Measurements from ENCODE around the gene GABARAPL1. TPM values are rescaled to one million over a fixed set of nuclear protein-coding genes. Genes with fewer than 3 reads are reported as not detected.
"Not testable (repeated sequence)": the region's sequence is repeated elsewhere in the genome, so short reads cannot be mapped to it uniquely, and the experiment has no call there.

Gene GABARAPL1
- total RNA-seq, 1 donor from 2014 or later, result 23.0 TPM

- no peaks in the 10 kb centered on the region for H3K36me3 ChIP-seq (ENCODE audit: control insufficient read depth in 3 of 3, insufficient read depth in 3 of 3, low read length in 3 of 3)
- H3K27me3 ChIP-seq (ENCODE audit: control insufficient read depth in 3 of 3, insufficient read depth in 3 of 3, low read length in 3 of 3), result peaks cover 3 to 11% (median 3%) of the 10 kb centered on the region in 3 donors
- H3K9me3 ChIP-seq (ENCODE audit: control insufficient read depth in 3 of 3, low read length in 3 of 3), result no peaks in the 10 kb centered on the region
- no peak within 1 kb of the TSS for H3K9ac ChIP-seq (ENCODE audit: low read depth in 1 of 3, low read length in 3 of 3)
- no peak within 1 kb of the TSS for H3K27ac ChIP-seq (ENCODE audit: low read depth, low read length)
- H3K4me3 ChIP-seq (ENCODE audit: low read length in 3 of 3), result no peak within 1 kb of the TSS
- H3K4me1 ChIP-seq (ENCODE audit: control insufficient read depth in 3 of 3, insufficient read depth in 3 of 3, low read length in 3 of 3), result no peaks in the 10 kb centered on the region
Observed at GRCh38 chr12:10178821-10179220, 33.9 kb upstream of the GABARAPL1 start, which contains the start of gene TMEM52B. TSS of gene TMEM52B (plus strand) at chr12:10179032. CDS start at chr12:10179575, 543 bp downstream.

GRCh38 chr12:10179776-10180181 lies 32.9 kb upstream of the GABARAPL1 start:
- Histone ChIP-seq H3K4me1 (ENCODE audit: control insufficient read depth in 3 of 3, insufficient read depth in 3 of 3, low read length in 3 of 3) (no peaks in the 10 kb centered on the region), H3K27me3 (ENCODE audit: control insufficient read depth in 3 of 3, insufficient read depth in 3 of 3, low read length in 3 of 3) (peaks cover 3 to 14% (median 3%) of the 10 kb centered on the region in 3 donors), H3K27ac (ENCODE audit: low read depth, low read length) (no peak overlapping the region), H3K4me3 (ENCODE audit: low read length in 3 of 3) (no peak overlapping the region), H3K9ac (ENCODE audit: low read depth in 1 of 3, low read length in 3 of 3) (no peak overlapping the region), H3K9me3 (ENCODE audit: control insufficient read depth in 3 of 3, low read length in 3 of 3) (no peaks in the 10 kb centered on the region), H3K36me3 (ENCODE audit: control insufficient read depth in 3 of 3, insufficient read depth in 3 of 3, low read length in 3 of 3) (no peaks in the 10 kb centered on the region)

GRCh38 chr12:10182354-10183049 lies 30.2 kb upstream of the GABARAPL1 start:
- H3K4me3 ChIP-seq (ENCODE audit: low read length in 3 of 3), result no peak overlapping the region
- H3K27me3 ChIP-seq (ENCODE audit: control insufficient read depth in 3 of 3, insufficient read depth in 3 of 3, low read length in 3 of 3), result peaks cover 3 to 14% (median 3%) of the 10 kb centered on the region in 3 donors
- H3K27ac ChIP-seq (ENCODE audit: low read depth, low read length), result no peak overlapping the region
- no peaks in the 10 kb centered on the region for H3K9me3 ChIP-seq (ENCODE audit: control insufficient read depth in 3 of 3, low read length in 3 of 3)
- H3K4me1 ChIP-seq (ENCODE audit: control insufficient read depth in 3 of 3, insufficient read depth in 3 of 3, low read length in 3 of 3), result no peaks in the 10 kb centered on the region
- H3K36me3 ChIP-seq (ENCODE audit: control insufficient read depth in 3 of 3, insufficient read depth in 3 of 3, low read length in 3 of 3), result no peaks in the 10 kb centered on the region
- H3K9ac ChIP-seq (ENCODE audit: low read depth in 1 of 3, low read length in 3 of 3), result no peak overlapping the region

- H3K9me3 ChIP-seq (ENCODE audit: control insufficient read depth in 3 of 3, low read length in 3 of 3), result no peaks in the 10 kb centered on the region
- H3K4me3 ChIP-seq (ENCODE audit: low read length in 3 of 3), result no peak overlapping the region
- H3K4me1 ChIP-seq (ENCODE audit: control insufficient read depth in 3 of 3, insufficient read depth in 3 of 3, low read length in 3 of 3), result no peaks in the 10 kb centered on the region
- no peaks in the 10 kb centered on the region for H3K36me3 ChIP-seq (ENCODE audit: control insufficient read depth in 3 of 3, insufficient read depth in 3 of 3, low read length in 3 of 3)
- no peak overlapping the region for H3K27ac ChIP-seq (ENCODE audit: low read depth, low read length)
- no peak overlapping the region for H3K9ac ChIP-seq (ENCODE audit: low read depth in 1 of 3, low read length in 3 of 3)
- peaks cover 3 to 7% (median 3%) of the 10 kb centered on the region in 3 donors for H3K27me3 ChIP-seq (ENCODE audit: control insufficient read depth in 3 of 3, insufficient read depth in 3 of 3, low read length in 3 of 3)
Observed at GRCh38 chr12:10184261-10184843, 28.3 kb upstream of the GABARAPL1 start.

- Histone ChIP-seq H3K27me3 (ENCODE audit: control insufficient read depth in 3 of 3, insufficient read depth in 3 of 3, low read length in 3 of 3) (peaks cover 3 to 6% (median 3%) of the 10 kb centered on the region in 3 donors), H3K4me3 (ENCODE audit: low read length in 3 of 3) (no peak overlapping the region), H3K9ac (ENCODE audit: low read depth in 1 of 3, low read length in 3 of 3) (no peak overlapping the region), H3K4me1 (ENCODE audit: control insufficient read depth in 3 of 3, insufficient read depth in 3 of 3, low read length in 3 of 3) (no peaks in the 10 kb centered on the region), H3K9me3 (ENCODE audit: control insufficient read depth in 3 of 3, low read length in 3 of 3) (no peaks in the 10 kb centered on the region), H3K27ac (ENCODE audit: low read depth, low read length) (no peak overlapping the region), H3K36me3 (ENCODE audit: control insufficient read depth in 3 of 3, insufficient read depth in 3 of 3, low read length in 3 of 3) (no peaks in the 10 kb centered on the region)
Observed at GRCh38 chr12:10186299-10186698, 26.4 kb upstream of the GABARAPL1 start.

- not testable (repeated sequence) for H3K9me3 ChIP-seq (ENCODE audit: control insufficient read depth in 3 of 3, low read length in 3 of 3); H3K9ac ChIP-seq (ENCODE audit: low read depth in 1 of 3, low read length in 3 of 3); H3K27me3 ChIP-seq (ENCODE audit: control insufficient read depth in 3 of 3, insufficient read depth in 3 of 3, low read length in 3 of 3); H3K4me3 ChIP-seq (ENCODE audit: low read length in 3 of 3); H3K4me1 ChIP-seq (ENCODE audit: control insufficient read depth in 3 of 3, insufficient read depth in 3 of 3, low read length in 3 of 3); H3K36me3 ChIP-seq (ENCODE audit: control insufficient read depth in 3 of 3, insufficient read depth in 3 of 3, low read length in 3 of 3); H3K27ac ChIP-seq (ENCODE audit: low read depth, low read length)
Observed at GRCh38 chr12:10186958-10187357, 25.7 kb upstream of the GABARAPL1 start.

- H3K9ac ChIP-seq (ENCODE audit: low read depth in 1 of 3, low read length in 3 of 3), result no peak overlapping the region
- no peaks in the 10 kb centered on the region for H3K4me1 ChIP-seq (ENCODE audit: control insufficient read depth in 3 of 3, insufficient read depth in 3 of 3, low read length in 3 of 3)
- no peaks in the 10 kb centered on the region for H3K9me3 ChIP-seq (ENCODE audit: control insufficient read depth in 3 of 3, low read length in 3 of 3)
- H3K36me3 ChIP-seq (ENCODE audit: control insufficient read depth in 3 of 3, insufficient read depth in 3 of 3, low read length in 3 of 3), result no peaks in the 10 kb centered on the region
- no peak overlapping the region for H3K4me3 ChIP-seq (ENCODE audit: low read length in 3 of 3)
- H3K27ac ChIP-seq (ENCODE audit: low read depth, low read length), result no peak overlapping the region
- H3K27me3 ChIP-seq (ENCODE audit: control insufficient read depth in 3 of 3, insufficient read depth in 3 of 3, low read length in 3 of 3), result no peaks in the 10 kb centered on the region
Observed at GRCh38 chr12:10189653-10190052, 23.0 kb upstream of the GABARAPL1 start.

GRCh38 chr12:10190558-10191388 lies 21.9 kb upstream of the GABARAPL1 start:
- Histone ChIP-seq H3K36me3 (ENCODE audit: control insufficient read depth in 3 of 3, insufficient read depth in 3 of 3, low read length in 3 of 3) (no peaks in the 10 kb centered on the region), H3K27me3 (ENCODE audit: control insufficient read depth in 3 of 3, insufficient read depth in 3 of 3, low read length in 3 of 3) (no peaks in the 10 kb centered on the region), H3K9me3 (ENCODE audit: control insufficient read depth in 3 of 3, low read length in 3 of 3) (no peaks in the 10 kb centered on the region), H3K9ac (ENCODE audit: low read depth in 1 of 3, low read length in 3 of 3) (no peak overlapping the region), H3K27ac (ENCODE audit: low read depth, low read length) (no peak overlapping the region), H3K4me1 (ENCODE audit: control insufficient read depth in 3 of 3, insufficient read depth in 3 of 3, low read length in 3 of 3) (no peaks in the 10 kb centered on the region), H3K4me3 (ENCODE audit: low read length in 3 of 3) (no peak overlapping the region)

GRCh38 chr12:10191865-10192264 lies 20.8 kb upstream of the GABARAPL1 start:
- H3K36me3 ChIP-seq (ENCODE audit: control insufficient read depth in 3 of 3, insufficient read depth in 3 of 3, low read length in 3 of 3), result no peaks in the 10 kb centered on the region
- no peak overlapping the region for H3K27ac ChIP-seq (ENCODE audit: low read depth, low read length)
- no peak overlapping the region for H3K9ac ChIP-seq (ENCODE audit: low read depth in 1 of 3, low read length in 3 of 3)
- no peaks in the 10 kb centered on the region for H3K27me3 ChIP-seq (ENCODE audit: control insufficient read depth in 3 of 3, insufficient read depth in 3 of 3, low read length in 3 of 3)
- no peaks in the 10 kb centered on the region for H3K9me3 ChIP-seq (ENCODE audit: control insufficient read depth in 3 of 3, low read length in 3 of 3)
- H3K4me1 ChIP-seq (ENCODE audit: control insufficient read depth in 3 of 3, insufficient read depth in 3 of 3, low read length in 3 of 3), result no peaks in the 10 kb centered on the region
- H3K4me3 ChIP-seq (ENCODE audit: low read length in 3 of 3), result no peak overlapping the region

- Histone ChIP-seq H3K9ac (ENCODE audit: low read depth in 1 of 3, low read length in 3 of 3) (no peak overlapping the region), H3K27me3 (ENCODE audit: control insufficient read depth in 3 of 3, insufficient read depth in 3 of 3, low read length in 3 of 3) (no peaks in the 10 kb centered on the region), H3K9me3 (ENCODE audit: control insufficient read depth in 3 of 3, low read length in 3 of 3) (no peaks in the 10 kb centered on the region), H3K4me3 (ENCODE audit: low read length in 3 of 3) (no peak overlapping the region), H3K4me1 (ENCODE audit: control insufficient read depth in 3 of 3, insufficient read depth in 3 of 3, low read length in 3 of 3) (no peaks in the 10 kb centered on the region), H3K36me3 (ENCODE audit: control insufficient read depth in 3 of 3, insufficient read depth in 3 of 3, low read length in 3 of 3) (no peaks in the 10 kb centered on the region), H3K27ac (ENCODE audit: low read depth, low read length) (no peak overlapping the region)
Observed at GRCh38 chr12:10194160-10194670, 18.5 kb upstream of the GABARAPL1 start.

Data from skeletal muscle tissue (tissue), 4 donors.